Activated CD4-positive, CD25-positive, alpha-beta regulatory T cell treated with anti-CD3 and anti-CD28 coated beads, Interleukin-2, amount 50 U/mL, for 72 hours (primary cell): ENCODE data around the gene CAMK2A.
"Not testable (repeated sequence)": the region's sequence is repeated elsewhere in the genome, so short reads cannot be mapped to it uniquely, and the experiment has no call there.

Experiments
- DNase-seq: peaks from one replicate; pipeline ENCODE4 v3.0.0; 2021

The CAMK2A gene

DNA sequence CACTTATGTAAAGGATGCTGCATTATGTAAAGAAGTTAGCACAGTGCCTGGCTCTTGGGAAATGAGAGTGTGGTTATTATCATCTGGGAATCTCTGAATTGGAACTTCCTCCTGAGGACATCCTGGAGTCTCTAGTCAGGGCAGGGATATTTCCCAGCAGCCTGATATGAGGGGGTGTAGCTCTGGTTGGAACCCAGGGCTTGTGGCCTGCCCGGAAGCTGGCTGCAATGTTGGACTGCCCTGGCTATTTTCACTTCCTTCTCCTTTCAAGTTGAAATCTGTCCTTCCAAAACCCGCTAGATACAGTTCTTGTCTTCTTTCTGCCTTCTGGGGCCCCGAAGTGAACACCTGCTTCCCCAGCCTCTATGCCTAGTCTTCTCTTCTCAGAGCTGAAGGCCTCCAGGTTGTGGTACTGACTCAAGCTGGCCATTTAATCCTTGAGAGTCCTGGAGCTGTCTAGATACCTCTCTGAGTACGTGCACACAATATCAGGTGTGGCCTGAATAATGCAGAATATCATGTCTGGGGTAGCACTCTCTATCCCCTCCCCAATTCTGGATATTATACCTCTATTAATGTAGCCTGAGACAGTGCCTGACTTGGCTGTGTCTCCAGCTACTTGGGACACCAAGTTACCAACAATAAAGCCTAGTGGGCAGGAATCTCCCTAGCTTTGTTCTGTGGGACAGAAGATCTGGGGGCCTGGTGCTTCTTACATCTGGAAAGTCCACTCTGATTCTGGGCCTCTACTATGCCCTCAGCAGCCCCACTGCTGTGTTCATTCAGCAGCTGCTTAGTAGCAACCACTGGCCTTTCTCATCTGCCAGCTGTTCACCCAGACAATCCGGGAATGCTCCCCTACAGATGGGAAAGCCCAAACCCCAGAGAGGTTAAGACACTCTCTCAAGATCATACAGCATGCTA lies 54.7 kb downstream of the CAMK2A start:
- no peak for DNase-seq

GRCh38 chr5:150233706-150234105 lies 55.9 kb downstream of the CAMK2A start:
- not testable (repeated sequence) for DNase-seq

GRCh38 chr5:150230842-150231241 lies 58.7 kb downstream of the CAMK2A start:
- DNase-seq: no peak

- no peak for DNase-seq
Measured at GRCh38 chr5:150229571-150229970, 60.0 kb downstream of the CAMK2A start.

DNA sequence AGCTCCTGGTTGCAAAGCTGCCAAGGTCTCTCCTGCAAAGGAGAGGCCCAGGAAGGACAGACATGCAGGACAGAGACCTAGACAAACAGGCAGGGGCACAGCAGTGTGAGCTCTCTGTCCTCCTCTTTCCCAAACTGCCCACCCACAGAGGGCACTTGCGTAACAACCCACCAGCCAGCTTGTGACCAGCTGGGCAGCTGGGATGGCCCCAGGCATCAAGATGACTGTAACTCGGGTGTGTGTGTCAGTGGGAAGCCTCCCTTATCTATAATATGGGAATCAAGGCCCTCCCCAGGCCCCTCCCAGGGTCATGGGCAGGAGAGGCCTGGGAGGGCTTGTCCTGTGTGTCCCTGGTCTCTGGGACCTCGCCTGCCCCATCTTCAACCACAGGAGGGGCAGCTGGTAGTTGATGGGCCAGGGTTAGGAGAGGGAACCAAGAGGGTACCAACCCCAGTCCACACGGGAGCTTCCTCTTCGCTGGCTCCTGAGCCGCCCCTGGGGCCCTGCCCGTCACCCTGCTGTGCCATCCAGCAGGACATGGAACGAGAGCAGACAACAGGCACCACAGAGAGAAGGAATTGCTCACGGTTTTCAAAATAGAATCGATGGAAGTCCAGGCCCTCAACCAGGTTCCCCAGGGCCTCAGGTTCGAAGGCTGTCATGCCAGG lies 61.8 kb downstream of the CAMK2A start:
- no peak for DNase-seq

GRCh38 chr5:150227036-150227435 lies 62.5 kb downstream of the CAMK2A start:
- DNase-seq: no peak

GRCh38 chr5:150224483-150225027 lies 65.0 kb downstream of the CAMK2A start:
- no peak for DNase-seq

GRCh38 chr5:150223474-150223873 lies 66.1 kb downstream of the CAMK2A start:
- no peak for DNase-seq

- DNase-seq: no peak
Measured at GRCh38 chr5:150222906-150223305, 66.7 kb downstream of the CAMK2A start.

- no peak for DNase-seq
Measured at GRCh38 chr5:150221471-150221870, 68.1 kb downstream of the CAMK2A start.

- DNase-seq: no peak
Measured at GRCh38 chr5:150219861-150220260, 69.7 kb downstream of the CAMK2A start.

DNA sequence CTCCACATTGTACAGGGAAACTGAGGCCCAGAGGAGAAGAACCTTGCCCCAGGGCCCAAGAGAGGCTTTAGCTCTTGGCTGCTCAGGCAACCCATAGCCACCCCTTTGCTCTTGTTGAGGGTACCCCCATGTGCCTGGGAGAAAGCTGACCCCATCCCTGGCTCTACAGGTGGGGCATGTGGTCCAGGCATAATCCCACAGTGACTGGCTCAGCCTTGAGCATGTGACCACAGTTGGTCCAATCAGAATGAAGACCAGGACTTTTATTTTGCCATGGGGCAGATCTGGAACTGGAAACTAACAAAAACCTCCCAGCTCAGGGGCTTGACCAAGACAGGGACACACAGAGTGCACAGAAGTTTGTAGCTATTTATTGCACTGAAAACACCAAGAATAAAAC lies 70.4 kb downstream of the CAMK2A start:
- DNase-seq: no peak

- no peak for DNase-seq
Measured at GRCh38 chr5:150218693-150219035, 70.9 kb downstream of the CAMK2A start.

GRCh38 chr5:150217873-150218692 lies 71.5 kb downstream of the CAMK2A start:
- DNase-seq: peak; percentile 79

DNA sequence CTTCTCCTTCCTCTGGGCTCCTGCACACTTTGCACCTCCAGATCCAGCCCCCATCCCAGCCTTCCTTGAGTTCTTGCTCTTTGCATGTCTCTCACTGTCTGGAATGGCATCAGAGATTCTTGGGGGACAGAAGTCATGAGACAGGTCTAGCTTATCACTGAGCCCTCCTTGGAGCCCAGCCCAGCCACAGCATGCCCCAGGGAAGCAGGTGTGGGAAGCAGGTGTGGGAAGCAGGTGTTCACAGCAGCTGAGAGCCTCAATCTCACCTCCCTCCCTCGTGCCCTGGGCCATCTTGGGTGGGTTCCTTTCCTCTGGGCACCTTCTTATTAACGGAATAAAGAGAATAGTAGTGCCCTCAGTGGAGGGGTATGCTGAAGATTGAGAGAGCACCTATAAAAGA lies 72.5 kb downstream of the CAMK2A start:
- DNase-seq: no peak

DNA sequence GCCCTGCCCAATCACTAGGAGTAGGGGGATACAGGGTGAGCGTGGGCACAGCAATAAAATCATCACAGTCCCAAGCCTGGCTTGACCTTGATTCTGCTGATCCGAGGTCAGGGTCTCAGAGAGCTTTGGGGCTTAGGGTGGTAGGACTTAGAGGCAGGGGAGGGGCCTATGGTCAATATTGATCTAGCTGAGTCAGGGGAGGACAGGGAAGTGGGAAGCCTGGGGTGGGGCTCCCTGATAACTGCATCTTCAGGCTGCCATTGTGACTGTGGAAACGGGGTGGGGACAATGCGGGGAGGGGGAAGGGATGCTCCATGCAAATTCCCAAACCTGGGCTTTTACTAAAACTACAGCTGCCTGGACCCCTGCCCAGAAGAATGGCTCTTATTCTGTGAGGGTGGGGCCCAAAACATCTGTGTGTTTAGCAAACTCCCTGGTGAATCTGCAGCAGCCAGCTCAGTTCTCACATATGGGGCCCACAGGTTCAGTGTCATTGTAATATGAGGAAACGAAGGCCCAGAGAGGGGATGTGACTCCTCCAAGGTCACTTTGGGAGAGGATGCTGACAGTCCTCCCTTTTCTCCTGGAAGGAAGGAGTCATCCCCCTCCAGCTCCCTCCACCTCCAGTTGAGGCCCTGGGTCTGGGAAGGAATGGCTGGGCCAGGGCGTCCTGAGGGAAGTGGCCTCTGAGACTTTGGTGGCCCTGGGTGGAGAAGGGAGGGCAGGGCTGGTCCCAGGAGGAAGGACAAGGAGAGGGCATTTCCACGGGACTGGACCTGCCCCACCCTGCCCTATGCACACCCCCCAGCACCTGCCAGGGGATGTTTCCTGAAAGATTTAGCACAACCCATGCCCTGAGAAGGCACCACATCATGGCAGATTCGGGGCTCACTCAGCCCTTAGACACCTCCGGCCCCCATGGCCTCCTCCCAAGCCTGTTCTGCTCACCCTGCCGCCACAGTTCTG lies 73.3 kb downstream of the CAMK2A start:
- no peak for DNase-seq

DNA sequence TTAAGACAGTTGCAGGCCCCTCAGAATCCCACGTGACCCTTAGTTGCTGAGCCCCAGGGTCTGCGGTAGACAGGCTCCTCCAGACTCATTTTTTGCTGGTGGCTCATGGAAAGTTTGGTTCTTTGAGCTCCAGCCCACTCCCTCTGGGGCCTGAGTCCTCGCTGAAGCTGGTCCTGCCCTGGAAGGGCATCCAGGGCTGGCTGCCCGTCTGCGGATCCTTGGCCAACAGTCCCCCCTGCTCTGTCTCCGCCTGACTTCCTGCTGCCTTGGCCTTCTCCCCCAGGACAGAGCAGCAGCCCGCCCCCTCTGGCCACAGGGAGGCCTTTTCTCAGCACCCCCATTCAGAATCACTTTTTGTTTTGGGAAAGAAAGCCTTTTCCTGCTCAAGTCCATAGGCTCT lies 75.3 kb downstream of the CAMK2A start:
- DNase-seq: no peak

- DNase-seq: no peak
Measured at GRCh38 chr5:150213530-150213929, 76.0 kb downstream of the CAMK2A start.

DNA sequence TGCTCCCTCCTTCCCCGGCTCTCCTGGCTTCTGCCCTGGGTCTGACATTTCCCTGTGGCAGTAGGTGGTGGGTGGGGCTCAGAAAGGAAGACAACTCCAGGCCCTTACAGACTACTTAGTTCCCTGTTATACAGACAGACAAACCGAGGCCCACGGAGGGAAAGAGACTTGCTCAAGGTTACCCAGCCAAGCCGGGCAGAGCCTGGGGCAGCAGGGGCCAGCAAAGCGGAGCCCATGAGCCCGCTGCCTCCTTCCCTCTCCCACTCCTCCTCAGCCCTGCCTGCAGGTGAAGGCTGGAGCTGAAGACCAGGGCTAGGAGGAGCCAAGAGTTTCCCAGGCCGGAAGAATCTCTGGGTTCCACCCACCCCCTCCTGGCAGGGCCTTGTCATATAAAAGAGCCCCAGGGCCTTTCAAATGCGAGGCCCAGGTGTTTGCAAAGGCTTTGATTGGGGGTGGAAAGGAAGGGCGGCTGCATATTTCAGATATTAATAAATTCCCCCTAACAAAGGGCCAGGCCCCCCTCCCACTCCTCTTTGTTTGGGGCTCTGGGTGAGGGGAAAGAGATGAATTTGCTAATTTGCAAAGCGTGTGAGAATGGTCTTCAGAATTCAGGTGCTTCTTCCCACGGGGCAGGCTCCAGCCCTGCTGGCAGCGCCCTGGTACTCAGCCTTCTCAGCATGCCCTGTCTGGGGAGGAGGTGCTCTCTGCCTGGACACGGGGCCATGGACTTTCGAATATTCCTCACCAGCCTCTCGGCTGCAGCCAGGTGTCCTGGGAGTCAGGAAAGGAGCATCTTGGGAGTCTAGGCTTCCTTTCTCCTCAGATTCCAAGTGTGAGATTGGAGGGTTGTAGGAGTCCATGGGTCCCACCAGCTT lies 78.2 kb downstream of the CAMK2A start:
- no peak for DNase-seq

DNA sequence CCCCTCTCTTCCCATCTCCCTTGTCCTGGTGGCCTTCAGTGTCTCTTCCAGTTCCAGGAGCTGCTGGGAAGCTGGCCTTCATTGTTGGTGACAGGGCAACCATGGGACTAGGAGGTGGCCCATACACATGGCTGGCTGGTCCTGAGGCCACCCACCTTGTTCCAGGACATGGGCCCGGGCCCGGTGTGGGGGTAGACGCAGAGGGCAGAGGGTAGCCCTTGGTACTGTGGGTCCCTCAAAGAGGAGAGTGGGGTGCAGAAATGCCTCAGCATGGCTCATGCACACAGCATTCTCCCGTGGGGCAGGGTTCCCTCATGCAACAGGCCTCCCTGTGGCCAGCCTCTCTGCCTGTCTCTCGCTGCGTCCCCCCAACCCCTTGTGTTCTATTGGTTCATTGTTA lies 78.9 kb downstream of the CAMK2A start:
- DNase-seq: no peak

DNA sequence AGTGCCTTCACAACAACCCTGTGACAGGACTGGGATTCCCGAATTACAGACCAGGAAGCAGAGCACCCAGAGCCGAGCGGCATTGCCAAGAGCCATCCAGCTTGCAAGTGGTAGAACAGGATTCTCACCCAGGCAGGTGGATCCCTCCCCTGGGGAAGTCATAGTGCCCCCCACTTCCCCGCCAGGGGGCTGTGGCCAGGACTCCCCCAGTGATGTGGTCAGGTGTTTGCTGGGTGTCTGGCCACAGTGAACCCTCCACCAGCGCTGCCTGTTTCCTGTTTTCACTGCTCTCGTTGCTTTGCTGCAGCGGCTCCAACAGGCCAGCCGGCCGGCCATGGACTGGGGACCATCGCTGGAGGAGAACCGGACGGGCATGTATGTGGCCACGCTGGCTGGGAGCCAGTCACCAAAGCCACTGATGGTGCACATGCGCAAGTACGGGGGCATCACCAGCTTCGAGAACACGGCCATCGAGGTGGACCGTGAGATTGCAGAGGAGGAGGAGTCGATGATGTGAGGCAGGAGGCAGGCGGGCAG lies 80.4 kb downstream of the CAMK2A start:
- DNase-seq: no peak
